MM.1S (cell line): Measurements from ENCODE around the gene SRP54.
A peak's percentile ranks its signal among the peaks of the same experiment; 100 is the strongest.

Experiments used
- DNase-seq: peaks from one replicate; pipeline ENCODE4 v3.0.0-alpha.2; 2015
- H2AFZ ChIP-seq: fragments of 300-600 bp; sonication (generic); 2 replicates; pipeline ENCODE4 v1.6.0; 2016; ENCODE audit warnings: antibody characterized with exemption, low read length
- H3F3A ChIP-seq: fragments of 300-600 bp; sonication (generic); 2 replicates; pipeline ENCODE4 v1.6.1; 2016; ENCODE audit warnings: mild to moderate bottlenecking, antibody characterized with exemption, low read length, moderate library complexity, mixed read lengths; ENCODE audit not compliant: insufficient read depth
- H3K27ac ChIP-seq: fragments of 300-600 bp; sonication (generic); 2 replicates; pipeline ENCODE4 v1.5.1; 2016; ENCODE audit warnings: mild to moderate bottlenecking, low read length
- H3K27me3 ChIP-seq: fragments of 300-600 bp; sonication (generic); replicated peaks from 2 replicates; pipeline ENCODE4 v1.6.0; 2016; ENCODE audit warnings: low read length; ENCODE audit not compliant: insufficient read depth
- H3K36me3 ChIP-seq: fragments of 300-600 bp; sonication (generic); replicated peaks from 2 replicates; pipeline ENCODE4 v1.6.1; 2016; ENCODE audit warnings: mild to moderate bottlenecking, low read length, mixed read lengths; ENCODE audit not compliant: insufficient read depth
- H3K4me1 ChIP-seq: fragments of 300-600 bp; sonication (generic); 2 replicates; pipeline ENCODE4 v1.6.1; 2016; ENCODE audit warnings: low read length, mixed read lengths
- H3K4me2 ChIP-seq: fragments of 300-600 bp; sonication (generic); 2 replicates; pipeline ENCODE4 v1.6.0; 2016; ENCODE audit warnings: low read depth, low read length
- H3K4me3 ChIP-seq: fragments of 300-600 bp; sonication (generic); 2 replicates; pipeline ENCODE4 v1.5.1; 2016; ENCODE audit warnings: low read length, mixed read lengths
- H3K79me2 ChIP-seq: fragments of 300-600 bp; sonication (generic); 2 replicates; pipeline ENCODE4 v1.6.1; 2016; ENCODE audit warnings: mixed run types, low read length, mixed read lengths
- H3K9ac ChIP-seq: fragments of 300-600 bp; sonication (generic); 2 replicates; pipeline ENCODE4 v1.6.1; 2016; ENCODE audit warnings: low read length, mixed read lengths
- H3K9me2 ChIP-seq: fragments of 300-600 bp; sonication (generic); replicated peaks from 2 replicates; pipeline ENCODE4 v1.6.1; 2016; ENCODE audit warnings: mild to moderate bottlenecking, low read length, mixed read lengths; ENCODE audit not compliant: insufficient read depth
- H3K9me3 ChIP-seq: fragments of 300-600 bp; sonication (generic); replicated peaks from 2 replicates; pipeline ENCODE4 v1.6.1; 2016; ENCODE audit warnings: mild to moderate bottlenecking, low read length, mixed read lengths; ENCODE audit not compliant: insufficient read depth
- H4K20me1 ChIP-seq: fragments of 300-600 bp; sonication (generic); 2 replicates; pipeline ENCODE4 v1.6.1; 2016; ENCODE audit warnings: mild to moderate bottlenecking, low read length, moderate library complexity, mixed read lengths; ENCODE audit not compliant: insufficient read depth
- EZH2 ChIP-seq: fragments of 300-600 bp; sonication (generic); optimal IDR thresholded peaks from 2 replicates; pipeline ENCODE3; 2017; ENCODE audit warnings: low read depth, mild to moderate bottlenecking, antibody characterized with exemption, low read length, mixed read lengths
- EZH2phosphoT487 ChIP-seq: fragments of 300-600 bp; sonication (generic); IDR thresholded peaks from 2 replicates; pipeline ENCODE4 v1.6.1; 2018; ENCODE audit warnings: antibody characterized with exemption, low read length
- TF ChIP-seq, protein P1 (sequence below): fragments of 300-600 bp; sonication (generic); IDR thresholded peaks from 2 replicates; pipeline ENCODE4 v1.5.1; 2016; ENCODE audit warnings: antibody characterized with exemption, low read length, mixed read lengths

SRP54 gene

DNA sequence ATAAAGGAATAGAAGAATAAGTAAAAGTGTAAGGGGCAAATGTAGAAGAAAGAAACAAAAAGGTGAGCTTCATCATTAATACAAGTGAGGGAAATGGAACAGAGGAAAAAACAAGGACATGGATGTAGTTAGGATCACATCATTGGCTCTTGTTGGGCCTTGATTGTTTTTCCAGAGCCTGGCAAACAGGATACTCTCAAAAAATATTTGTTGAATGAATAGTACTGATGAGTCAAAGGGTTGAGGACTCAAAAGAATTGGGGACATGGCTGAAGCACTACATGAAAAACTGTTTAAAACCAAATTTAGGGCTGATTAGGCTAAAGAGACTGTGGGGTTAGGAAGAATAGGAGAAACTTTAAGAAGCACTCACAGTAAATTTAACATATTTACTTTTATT, 11.4 kb upstream of the SRP54 start:
- no peaks in the 10 kb centered on the region for H3K9me3 ChIP-seq
- no peaks in the 10 kb centered on the region for H3K36me3 ChIP-seq
- no peaks in the 10 kb centered on the region for H4K20me1 ChIP-seq
- no peak overlapping the region for H2AFZ ChIP-seq
- H3K79me2 ChIP-seq: peaks cover 10% of the 10 kb centered on the region; the same call in 1 of the 2 replicates
- H3K9me2 ChIP-seq: no peaks in the 10 kb centered on the region
- H3K4me1 ChIP-seq: no peaks in the 10 kb centered on the region
- H3K9ac ChIP-seq: no peak overlapping the region
- no peak for DNase-seq
- H3K4me2 ChIP-seq: no peak overlapping the region
- no peak overlapping the region for H3K27ac ChIP-seq
- no peaks in the 10 kb centered on the region for H3K27me3 ChIP-seq
- no peaks in the 10 kb centered on the region for H3F3A ChIP-seq
- H3K4me3 ChIP-seq: no peak overlapping the region
- TF ChIP-seq, protein P1, sequence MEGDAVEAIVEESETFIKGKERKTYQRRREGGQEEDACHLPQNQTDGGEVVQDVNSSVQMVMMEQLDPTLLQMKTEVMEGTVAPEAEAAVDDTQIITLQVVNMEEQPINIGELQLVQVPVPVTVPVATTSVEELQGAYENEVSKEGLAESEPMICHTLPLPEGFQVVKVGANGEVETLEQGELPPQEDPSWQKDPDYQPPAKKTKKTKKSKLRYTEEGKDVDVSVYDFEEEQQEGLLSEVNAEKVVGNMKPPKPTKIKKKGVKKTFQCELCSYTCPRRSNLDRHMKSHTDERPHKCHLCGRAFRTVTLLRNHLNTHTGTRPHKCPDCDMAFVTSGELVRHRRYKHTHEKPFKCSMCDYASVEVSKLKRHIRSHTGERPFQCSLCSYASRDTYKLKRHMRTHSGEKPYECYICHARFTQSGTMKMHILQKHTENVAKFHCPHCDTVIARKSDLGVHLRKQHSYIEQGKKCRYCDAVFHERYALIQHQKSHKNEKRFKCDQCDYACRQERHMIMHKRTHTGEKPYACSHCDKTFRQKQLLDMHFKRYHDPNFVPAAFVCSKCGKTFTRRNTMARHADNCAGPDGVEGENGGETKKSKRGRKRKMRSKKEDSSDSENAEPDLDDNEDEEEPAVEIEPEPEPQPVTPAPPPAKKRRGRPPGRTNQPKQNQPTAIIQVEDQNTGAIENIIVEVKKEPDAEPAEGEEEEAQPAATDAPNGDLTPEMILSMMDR: no peak
- TF ChIP-seq EZH2: no peak
- no peak for TF ChIP-seq EZH2phosphoT487

DNA sequence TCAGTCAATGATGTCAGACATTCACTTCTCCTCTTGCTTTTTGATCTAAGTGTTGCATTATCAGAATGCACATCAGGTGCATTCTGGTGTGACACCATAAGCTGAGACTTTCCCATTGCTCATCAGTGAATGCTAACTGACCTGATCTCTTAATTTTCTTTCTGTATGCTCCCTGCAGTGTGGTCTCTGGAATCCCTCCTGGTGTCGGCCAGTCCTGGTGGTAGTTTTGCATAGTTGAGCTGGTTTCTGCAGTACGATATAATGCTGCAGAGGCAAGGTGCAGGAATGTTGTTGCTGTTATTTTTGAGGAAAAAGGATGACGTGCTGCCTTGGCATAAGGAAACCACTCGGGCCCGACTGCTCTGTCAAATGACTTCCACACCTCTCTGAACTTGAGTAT, 11.0 kb upstream of the SRP54 start:
- Histone ChIP-seq H3K9me2 (no peaks in the 10 kb centered on the region), H3K4me1 (no peaks in the 10 kb centered on the region), H4K20me1 (no peaks in the 10 kb centered on the region), H3K27me3 (no peaks in the 10 kb centered on the region), H3F3A (no peaks in the 10 kb centered on the region), H3K9me3 (no peaks in the 10 kb centered on the region), H3K4me2 (no peak overlapping the region), H3K9ac (no peak overlapping the region), H3K79me2 (peaks cover 12% of the 10 kb centered on the region), H3K27ac (no peak overlapping the region), H3K4me3 (no peak overlapping the region), H2AFZ (no peak overlapping the region), H3K36me3 (no peaks in the 10 kb centered on the region)
- no peak for DNase-seq
- no peak for TF ChIP-seq EZH2phosphoT487

DNA sequence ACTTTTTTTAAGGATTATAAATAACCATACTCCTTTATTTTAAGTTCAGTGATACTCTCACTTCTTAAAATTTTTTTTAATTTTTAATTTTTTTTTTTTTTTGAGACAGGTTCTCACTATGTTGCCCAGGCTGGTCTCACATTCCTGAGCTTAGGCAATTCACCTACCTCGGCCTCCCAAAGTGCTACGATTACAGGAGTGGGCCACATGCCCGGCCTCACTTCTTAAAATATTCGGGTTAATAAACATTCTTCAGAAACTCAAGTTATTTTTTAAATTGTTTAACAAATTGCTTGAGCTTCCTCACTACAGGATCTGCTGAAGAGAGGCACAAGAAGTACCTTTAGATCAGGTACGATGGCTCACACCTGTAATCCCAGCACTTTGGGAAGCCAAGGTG, 4.3 kb upstream of the SRP54 start:
- DNase-seq: no peak
- no peaks in the 10 kb centered on the region for H4K20me1 ChIP-seq
- H3K27ac ChIP-seq: no peak overlapping the region
- H3K9me2 ChIP-seq: no peaks in the 10 kb centered on the region
- peaks cover 17% of the 10 kb centered on the region for H3F3A ChIP-seq
- H3K9me3 ChIP-seq: no peaks in the 10 kb centered on the region
- H3K36me3 ChIP-seq: no peaks in the 10 kb centered on the region
- no peak for TF ChIP-seq EZH2
- no peak overlapping the region for H3K4me3 ChIP-seq
- H3K27me3 ChIP-seq: no peaks in the 10 kb centered on the region
- peaks cover 36% of the 10 kb centered on the region for H3K79me2 ChIP-seq
- no peak overlapping the region for H2AFZ ChIP-seq
- H3K9ac ChIP-seq: no peak overlapping the region
- H3K4me1 ChIP-seq: 0 out of 2 replicates have a peak, but pooled peaks cover 3% of the 10 kb centered on the region
- H3K4me2 ChIP-seq: no peak overlapping the region

DNA sequence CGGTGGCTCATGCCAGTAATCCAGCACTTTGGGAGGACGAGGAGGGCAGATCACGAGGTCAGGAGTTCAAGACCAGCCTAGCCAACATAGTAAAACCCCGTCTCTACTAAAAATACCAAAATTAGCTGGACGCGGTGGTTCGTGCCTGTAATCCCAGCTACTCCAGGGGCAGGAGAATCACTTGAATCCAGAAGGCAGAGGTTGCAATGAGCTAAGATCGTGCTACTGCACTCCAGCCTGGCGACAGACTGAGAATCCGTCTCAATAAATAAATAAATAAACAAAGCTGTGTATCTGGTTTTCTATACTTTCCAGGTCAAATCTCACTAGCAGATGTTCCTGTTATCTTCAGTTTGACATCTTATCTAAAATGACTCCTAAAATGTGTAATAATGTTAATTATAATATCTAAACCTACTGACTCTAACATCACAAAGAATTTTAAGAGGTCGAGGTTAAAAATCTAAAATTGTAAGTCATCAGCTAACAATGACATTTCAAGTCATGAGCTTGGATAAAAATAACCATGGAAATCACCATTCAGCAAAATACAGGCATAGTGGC, 2.4 kb upstream of the SRP54 start:
- H2AFZ ChIP-seq: no peak overlapping the region
- H3K9me2 ChIP-seq: no peaks in the 10 kb centered on the region
- no peak for DNase-seq
- H3K27ac ChIP-seq: peak overlapping the region; percentile 98; the same call in 1 of the 2 replicates
- H3K4me3 ChIP-seq: peak overlapping the region; percentile 74
- H3K27me3 ChIP-seq: no peaks in the 10 kb centered on the region
- no peaks in the 10 kb centered on the region for H3K9me3 ChIP-seq
- TF ChIP-seq EZH2 (no peak), EZH2phosphoT487 (no peak)
- TF ChIP-seq, protein P1: no peak
- peak overlapping the region; percentile 55; the same call in 1 of the 2 replicates for H3K9ac ChIP-seq
- H3K4me1 ChIP-seq: 0 out of 2 replicates have a peak, but pooled peaks cover 8% of the 10 kb centered on the region
- no peaks in the 10 kb centered on the region for H3K36me3 ChIP-seq
- H3K4me2 ChIP-seq: peak overlapping the region; percentile 87; the same call in 1 of the 2 replicates
- H3F3A ChIP-seq: peaks cover 17% of the 10 kb centered on the region
- H4K20me1 ChIP-seq: no peaks in the 10 kb centered on the region
- H3K79me2 ChIP-seq: peaks cover 52% of the 10 kb centered on the region
